ENCODE measurements around the gene RCSD1.

Gene RCSD1

GRCh38 chr1:167689567-167689920 is 59.5 kb downstream of the RCSD1 start:
- TF ChIP-seq, protein P1, sequence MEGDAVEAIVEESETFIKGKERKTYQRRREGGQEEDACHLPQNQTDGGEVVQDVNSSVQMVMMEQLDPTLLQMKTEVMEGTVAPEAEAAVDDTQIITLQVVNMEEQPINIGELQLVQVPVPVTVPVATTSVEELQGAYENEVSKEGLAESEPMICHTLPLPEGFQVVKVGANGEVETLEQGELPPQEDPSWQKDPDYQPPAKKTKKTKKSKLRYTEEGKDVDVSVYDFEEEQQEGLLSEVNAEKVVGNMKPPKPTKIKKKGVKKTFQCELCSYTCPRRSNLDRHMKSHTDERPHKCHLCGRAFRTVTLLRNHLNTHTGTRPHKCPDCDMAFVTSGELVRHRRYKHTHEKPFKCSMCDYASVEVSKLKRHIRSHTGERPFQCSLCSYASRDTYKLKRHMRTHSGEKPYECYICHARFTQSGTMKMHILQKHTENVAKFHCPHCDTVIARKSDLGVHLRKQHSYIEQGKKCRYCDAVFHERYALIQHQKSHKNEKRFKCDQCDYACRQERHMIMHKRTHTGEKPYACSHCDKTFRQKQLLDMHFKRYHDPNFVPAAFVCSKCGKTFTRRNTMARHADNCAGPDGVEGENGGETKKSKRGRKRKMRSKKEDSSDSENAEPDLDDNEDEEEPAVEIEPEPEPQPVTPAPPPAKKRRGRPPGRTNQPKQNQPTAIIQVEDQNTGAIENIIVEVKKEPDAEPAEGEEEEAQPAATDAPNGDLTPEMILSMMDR (IDR thresholded peaks at IDR 0.05; ENCODE audit: extremely low read depth, insufficient read depth, missing control alignments), result no peak
- no peak for DNase-seq (ENCODE audit: low spot score)
- in situ Hi-C loops (cut with MboI; ENCODE audit: low pct_unique_long_range_greater_than_20kb, low sequenced_read_pairs, unreplicated experiment), result loop anchor here (10.0 kb wide), 1 partner anchor 85 kb away; no protein-coding TSS in a partner anchor

- TF ChIP-seq, protein P1 (IDR thresholded peaks at IDR 0.05; ENCODE audit: extremely low read depth, insufficient read depth, missing control alignments), result no peak
- no peak for DNase-seq (ENCODE audit: low spot score)
- in situ Hi-C loops (cut with MboI; ENCODE audit: low pct_unique_long_range_greater_than_20kb, low sequenced_read_pairs, unreplicated experiment), result no loop called here
Measured at GRCh38 chr1:167690053-167690452, 60.0 kb downstream of the RCSD1 start.

DNA sequence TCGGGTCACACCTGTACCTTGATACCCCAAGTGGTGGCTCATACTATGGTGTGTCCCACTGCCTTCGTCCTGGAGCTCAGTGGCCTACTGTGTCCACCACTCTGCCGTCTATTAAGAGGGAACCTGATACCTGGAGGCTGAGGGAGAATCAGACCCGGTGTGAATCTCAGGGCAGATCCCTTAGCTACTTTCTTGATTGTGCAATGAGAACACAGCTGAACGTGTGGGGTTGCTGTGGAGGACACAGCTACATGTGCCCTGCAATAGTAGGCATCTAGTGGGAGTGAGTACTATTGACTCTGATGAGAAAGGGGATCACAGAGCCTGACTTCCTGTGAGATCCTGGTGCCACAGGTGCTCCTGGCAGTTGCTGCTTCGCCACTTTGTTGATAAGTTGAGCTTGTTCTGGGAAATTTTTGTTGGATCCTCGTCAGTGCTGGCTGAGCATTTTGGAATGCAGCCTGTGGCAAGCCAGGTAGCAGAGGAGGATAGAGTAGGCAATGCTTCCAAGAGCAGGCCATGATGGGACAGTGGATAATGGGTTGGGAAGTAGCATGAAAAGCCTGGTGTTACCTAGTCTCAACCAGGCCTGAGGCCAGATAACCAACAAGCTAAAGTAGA is 63.5 kb downstream of the RCSD1 start:
- in situ Hi-C loops (cut with MboI; ENCODE audit: low pct_unique_long_range_greater_than_20kb, low sequenced_read_pairs, unreplicated experiment), result no loop called here
- DNase-seq (ENCODE audit: low spot score), result no peak
- TF ChIP-seq, protein P1 (IDR thresholded peaks at IDR 0.05; ENCODE audit: extremely low read depth, insufficient read depth, missing control alignments), result no peak

GRCh38 chr1:167694691-167695090 is 64.7 kb downstream of the RCSD1 start:
- in situ Hi-C loops (cut with MboI; ENCODE audit: low pct_unique_long_range_greater_than_20kb, low sequenced_read_pairs, unreplicated experiment), result no loop called here
- no peak for DNase-seq (ENCODE audit: low spot score)
- TF ChIP-seq, protein P1 (IDR thresholded peaks at IDR 0.05; ENCODE audit: extremely low read depth, insufficient read depth, missing control alignments), result no peak

GRCh38 chr1:167695147-167695546 is 65.1 kb downstream of the RCSD1 start:
- no peak for DNase-seq (ENCODE audit: low spot score)
- in situ Hi-C loops (cut with MboI; ENCODE audit: low pct_unique_long_range_greater_than_20kb, low sequenced_read_pairs, unreplicated experiment), result no loop called here
- TF ChIP-seq, protein P1 (IDR thresholded peaks at IDR 0.05; ENCODE audit: extremely low read depth, insufficient read depth, missing control alignments), result no peak

DNA sequence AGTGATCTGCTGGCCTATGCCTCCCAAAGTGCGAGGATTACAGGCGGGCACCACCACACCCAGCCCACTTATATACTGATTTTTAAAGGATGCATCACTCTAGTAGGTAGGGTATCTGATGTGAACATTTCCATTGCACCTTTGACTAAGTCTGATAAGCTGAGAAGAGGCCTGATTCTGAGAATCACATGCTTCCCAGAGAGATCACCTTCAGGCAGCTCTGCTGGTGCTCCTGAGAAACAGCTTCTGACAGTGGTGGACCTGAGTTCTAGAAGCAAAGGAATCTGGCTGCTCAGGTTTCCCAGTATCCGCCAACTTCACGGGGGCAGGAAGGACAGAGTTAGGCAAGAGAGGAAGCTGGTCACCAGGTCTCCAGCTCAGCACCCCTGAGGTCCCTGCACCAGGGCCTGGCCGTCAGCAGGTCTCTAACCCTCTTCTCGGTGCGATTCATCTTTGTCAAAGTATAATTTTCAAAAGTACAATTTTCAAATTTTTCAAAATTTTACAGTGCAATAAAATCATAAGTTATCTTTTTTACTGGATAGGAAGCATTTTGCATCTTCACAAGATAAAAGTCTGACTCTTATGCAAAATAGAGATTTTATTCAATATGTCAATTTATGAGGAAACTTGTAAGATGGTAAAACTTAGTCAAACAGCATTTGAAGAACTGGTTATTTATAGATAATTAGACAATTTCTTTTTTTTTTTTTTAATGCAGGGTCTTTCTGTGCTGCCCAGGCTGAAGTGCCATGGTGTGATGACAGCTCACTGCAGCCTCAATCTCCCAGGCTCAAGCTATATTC is 65.9 kb downstream of the RCSD1 start:
- in situ Hi-C loops (cut with MboI; ENCODE audit: low pct_unique_long_range_greater_than_20kb, low sequenced_read_pairs, unreplicated experiment), result no loop called here

More for the DNA sequence above, 65.9 kb downstream of the RCSD1 start:
- TF ChIP-seq, protein P1 (IDR thresholded peaks at IDR 0.05; ENCODE audit: extremely low read depth, insufficient read depth, missing control alignments), result no peak
- no peak for DNase-seq (ENCODE audit: low spot score)

All from GM13977 (cell line).